GM23338 (cell line): ENCODE data around the gene FAM171A2. TPM values are rescaled to one million over a fixed set of nuclear protein-coding genes. Genes with fewer than 3 reads are reported as not detected.

Source experiments
- ATAC-seq: fragments of 200-7000 bp; cut with Tn5 transposase; 3 replicates; pipeline ENCODE4 v1.9.1; 2020
- DNase-seq: peaks from one replicate; pipeline ENCODE4 v3.0.0-alpha.2; 2015; ENCODE audit warnings: low spot score
- H2AFZ ChIP-seq: fragments of 200-600 bp; sonication (generic); 2 replicates; pipeline ENCODE4 v1.8.0; 2016; ENCODE audit warnings: antibody characterized with exemption, mild to moderate bottlenecking, moderate library complexity
- H3F3A ChIP-seq: fragments of 200-600 bp; sonication (generic); replicated peaks from 2 replicates; pipeline ENCODE4 v1.8.0; 2017; ENCODE audit warnings: antibody characterized with exemption, mixed run types, low read depth
- H3K27ac ChIP-seq: fragments of 200-600 bp; sonication (generic); 2 replicates; pipeline ENCODE4 v1.6.1; 2016; ENCODE audit warnings: low read depth
- H3K27me3 ChIP-seq: fragments of 200-600 bp; sonication (generic); 2 replicates; pipeline ENCODE4 v1.8.0; 2016; ENCODE audit warnings: mild to moderate bottlenecking, mixed run types, moderate library complexity; ENCODE audit not compliant: insufficient read depth
- H3K36me3 ChIP-seq: fragments of 200-600 bp; sonication (generic); 2 replicates; pipeline ENCODE4 v1.8.0; 2016; ENCODE audit warnings: mild to moderate bottlenecking; ENCODE audit not compliant: insufficient read depth
- H3K4me1 ChIP-seq: fragments of 200-600 bp; sonication (generic); 2 replicates; pipeline ENCODE4 v1.8.0; 2016; ENCODE audit warnings: mild to moderate bottlenecking, moderate library complexity; ENCODE audit not compliant: insufficient read depth
- H3K4me2 ChIP-seq: fragments of 200-600 bp; sonication (generic); 2 replicates; pipeline ENCODE4 v1.7.1; 2017; ENCODE audit warnings: mixed run types
- H3K4me3 ChIP-seq: fragments of 200-600 bp; sonication (generic); 2 replicates; pipeline ENCODE4 v1.6.1; 2016; ENCODE audit warnings: mixed run types
- H3K79me2 ChIP-seq: fragments of 200-600 bp; sonication (generic); replicated peaks from 2 replicates; pipeline ENCODE4 v1.8.0; 2017; ENCODE audit warnings: mild to moderate bottlenecking; ENCODE audit not compliant: insufficient read depth
- H3K9me2 ChIP-seq: fragments of 200-600 bp; sonication (generic); 2 replicates; pipeline ENCODE4 v1.8.0; 2017; ENCODE audit not compliant: insufficient read depth
- H4K20me1 ChIP-seq: fragments of 200-600 bp; sonication (generic); replicated peaks from 2 replicates; pipeline ENCODE4 v1.8.0; 2017; ENCODE audit warnings: mild to moderate bottlenecking; ENCODE audit not compliant: insufficient read depth
- H3K27ac Mint-ChIP-seq: 2 replicates; pipeline ENCODE4 v1.8.0; 2020; ENCODE audit warnings: inconsistent platforms, mild to moderate bottlenecking, moderate library complexity, mixed read lengths
- H3K27me3 Mint-ChIP-seq: 3 replicates; pipeline ENCODE4 v1.8.0; 2022; ENCODE audit warnings: low read depth, mild to moderate bottlenecking, moderate library complexity, mixed read lengths, inconsistent platforms; ENCODE audit not compliant: insufficient read depth, poor library complexity
- H3K36me3 Mint-ChIP-seq: 3 replicates; pipeline ENCODE4 v1.8.0; 2021; ENCODE audit warnings: low read depth, mild to moderate bottlenecking, inconsistent platforms, moderate library complexity, mixed read lengths
- H3K4me1 Mint-ChIP-seq: 3 replicates; pipeline ENCODE4 v1.8.0; 2020; ENCODE audit warnings: mild to moderate bottlenecking, inconsistent platforms, mixed read lengths
- H3K4me3 Mint-ChIP-seq: 3 replicates; pipeline ENCODE4 v1.8.0; 2021; ENCODE audit warnings: moderate library complexity, mild to moderate bottlenecking, inconsistent platforms, mixed read lengths
- H3K9me3 Mint-ChIP-seq: 3 replicates; pipeline ENCODE4 v1.8.0; 2020; ENCODE audit warnings: moderate library complexity, mild to moderate bottlenecking, inconsistent platforms, mixed read lengths
- ETS1 ChIP-seq: IDR thresholded peaks from 2 replicates; pipeline ENCODE4 v1.6.1; 2016; ENCODE audit warnings: antibody characterized with exemption
- EZH2 ChIP-seq: fragments of 200-600 bp; sonication (generic); IDR thresholded peaks from one replicate; pipeline ENCODE4 v1.8.0; 2017; ENCODE audit warnings: antibody characterized with exemption, mild to moderate bottlenecking, low read depth; ENCODE audit not compliant: unreplicated experiment
- JUNB ChIP-seq: IDR thresholded peaks from one replicate; pipeline ENCODE4 v1.6.1; 2016; ENCODE audit warnings: antibody characterized with exemption; ENCODE audit not compliant: unreplicated experiment
- POLR2AphosphoS5 ChIP-seq: IDR thresholded peaks from 2 replicates; pipeline ENCODE4 v1.6.1; 2016; ENCODE audit warnings: antibody characterized with exemption, low read depth
- REST ChIP-seq: IDR thresholded peaks from one replicate; pipeline ENCODE4 v1.6.1; 2018; ENCODE audit warnings: antibody characterized with exemption; ENCODE audit not compliant: unreplicated experiment
- STAT1 ChIP-seq: IDR thresholded peaks from one replicate; pipeline ENCODE4 v1.6.1; 2016; ENCODE audit warnings: antibody characterized with exemption; ENCODE audit not compliant: unreplicated experiment
- ZNF462 ChIP-seq: fragments of 250-450 bp; sonication (Bioruptor Pico); IDR thresholded peaks from 2 replicates; pipeline ENCODE4 v1.5.0; 2020; ENCODE audit warnings: mild to moderate bottlenecking, moderate library complexity
- polyA plus RNA-seq: library from polyadenylated mRNA; unstranded; fragments of >200 nt; fragmentation: Nextera tagmentation; extraction: Ambion mirVana; gene quantifications from 2 replicates; pipeline ENCODE4 v1.2.1, GENCODE V29; 2016
- total RNA-seq: library from RNA; depleted of rRNA; stranded (reverse); fragments of >200 nt; shearing (Covaris generic); gene quantifications from 2 replicates; pipeline ENCODE4 v1.2.3, GENCODE V29; 2014
- TF ChIP-seq, protein P1 (sequence below), 2 experiments: fragments of 200-600 bp in 1 of 2; sonication (generic) in 1 of 2; conservative IDR thresholded peaks; 2 replicates each; pipeline versions ENCODE4 v1.5.1 to v1.6.1; 2016 to 2017; ENCODE audit warnings: antibody characterized with exemption in 2 of 2, low read depth in 2 of 2, mild to moderate bottlenecking in 2 of 2, moderate library complexity in 1 of 2

FAM171A2 gene
- total and polyA plus RNA-seq, 2 experiments from 2014 or later: 4.1 to 35.4 TPM

- TF ChIP-seq REST: no peak
- TF ChIP-seq EZH2: no peak
- TF ChIP-seq POLR2AphosphoS5: no peak
- TF ChIP-seq STAT1: no peak
- TF ChIP-seq ETS1: no peak
- no peak for TF ChIP-seq ZNF462 (CRISPR knock-in tag)
- TF ChIP-seq, protein P1, sequence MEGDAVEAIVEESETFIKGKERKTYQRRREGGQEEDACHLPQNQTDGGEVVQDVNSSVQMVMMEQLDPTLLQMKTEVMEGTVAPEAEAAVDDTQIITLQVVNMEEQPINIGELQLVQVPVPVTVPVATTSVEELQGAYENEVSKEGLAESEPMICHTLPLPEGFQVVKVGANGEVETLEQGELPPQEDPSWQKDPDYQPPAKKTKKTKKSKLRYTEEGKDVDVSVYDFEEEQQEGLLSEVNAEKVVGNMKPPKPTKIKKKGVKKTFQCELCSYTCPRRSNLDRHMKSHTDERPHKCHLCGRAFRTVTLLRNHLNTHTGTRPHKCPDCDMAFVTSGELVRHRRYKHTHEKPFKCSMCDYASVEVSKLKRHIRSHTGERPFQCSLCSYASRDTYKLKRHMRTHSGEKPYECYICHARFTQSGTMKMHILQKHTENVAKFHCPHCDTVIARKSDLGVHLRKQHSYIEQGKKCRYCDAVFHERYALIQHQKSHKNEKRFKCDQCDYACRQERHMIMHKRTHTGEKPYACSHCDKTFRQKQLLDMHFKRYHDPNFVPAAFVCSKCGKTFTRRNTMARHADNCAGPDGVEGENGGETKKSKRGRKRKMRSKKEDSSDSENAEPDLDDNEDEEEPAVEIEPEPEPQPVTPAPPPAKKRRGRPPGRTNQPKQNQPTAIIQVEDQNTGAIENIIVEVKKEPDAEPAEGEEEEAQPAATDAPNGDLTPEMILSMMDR (conservative IDR thresholded peaks at IDR 0.05; ENCODE audit: low read depth in 2 of 2): no peak
- TF ChIP-seq JUNB: no peak
- no peak overlapping the region for H2AFZ ChIP-seq
- Mint-ChIP-seq H3K36me3 (peaks cover 31% of the 10 kb centered on the region), H3K27ac (no peak overlapping the region; the same call in 1 of the 2 replicates), H3K4me3 (no peak overlapping the region; the same call in 2 of the 3 replicates), H3K27me3 (peaks cover 42% of the 10 kb centered on the region), H3K9me3 (no peaks in the 10 kb centered on the region), H3K4me1 (peaks cover 20% of the 10 kb centered on the region)
- no peak overlapping the region for H3K4me2 ChIP-seq
- H3F3A ChIP-seq: 0 out of 2 replicates have a peak, but pooled peaks cover 4% of the 10 kb centered on the region
- H3K27me3 ChIP-seq: peaks cover 28% of the 10 kb centered on the region
- no peaks in the 10 kb centered on the region for H3K79me2 ChIP-seq
- no peak for ATAC-seq
- no peak overlapping the region for H3K4me3 ChIP-seq
- no peak for DNase-seq
- 0 out of 2 replicates have a peak, but pooled peaks cover 4% of the 10 kb centered on the region for H3K36me3 ChIP-seq
- H4K20me1 ChIP-seq: no peaks in the 10 kb centered on the region
- no peak overlapping the region for H3K27ac ChIP-seq
- no peaks in the 10 kb centered on the region for H3K9me2 ChIP-seq
- peaks cover 6% of the 10 kb centered on the region; the same call in 1 of the 2 replicates for H3K4me1 ChIP-seq
Measured at GRCh38 chr17:44318077-44318892, 45.4 kb downstream of the FAM171A2 start.
